Measurements from ENCODE around the gene RPTOR.
"Not testable (repeated sequence)": the region's sequence is repeated elsewhere in the genome, so short reads cannot be mapped to it uniquely, and the experiment has no call there.

The RPTOR gene

GRCh38 chr17:80619535-80620235, 75.0 kb downstream of the RPTOR start:
- no peak for DNase-seq (ENCODE audit: low spot score)
- TF ChIP-seq CTCF (IDR thresholded peaks at IDR 0.05; ENCODE audit: extremely low read depth, missing control alignments), result no peak

GRCh38 chr17:80621335-80621996, 76.8 kb downstream of the RPTOR start:
- DNase-seq (ENCODE audit: low spot score), result no peak
- TF ChIP-seq CTCF (IDR thresholded peaks at IDR 0.05; ENCODE audit: extremely low read depth, missing control alignments), result no peak

- no peak for TF ChIP-seq CTCF (IDR thresholded peaks at IDR 0.05; ENCODE audit: extremely low read depth, missing control alignments)
- no peak for DNase-seq (ENCODE audit: low spot score)
Measured at GRCh38 chr17:80621997-80622357, 77.3 kb downstream of the RPTOR start.

- no peak for DNase-seq (ENCODE audit: low spot score)
- TF ChIP-seq CTCF (IDR thresholded peaks at IDR 0.05; ENCODE audit: extremely low read depth, missing control alignments), result no peak
Measured at GRCh38 chr17:80624864-80625263, 80.2 kb downstream of the RPTOR start.

GRCh38 chr17:80625627-80626026, 81.0 kb downstream of the RPTOR start:
- no peak for TF ChIP-seq CTCF (IDR thresholded peaks at IDR 0.05; ENCODE audit: extremely low read depth, missing control alignments)

GRCh38 chr17:80628881-80629280, 84.2 kb downstream of the RPTOR start:
- not testable (repeated sequence) for DNase-seq (ENCODE audit: low spot score)

More at GRCh38 chr17:80625627-80626026, 81.0 kb downstream of the RPTOR start:
- no peak for DNase-seq (ENCODE audit: low spot score)

- no peak for TF ChIP-seq CTCF (IDR thresholded peaks at IDR 0.05; ENCODE audit: extremely low read depth, missing control alignments)
- DNase-seq (ENCODE audit: low spot score), result no peak
Measured at GRCh38 chr17:80629298-80630028, 84.8 kb downstream of the RPTOR start.

All from GM20000 (cell line).